Fibroblast of the aortic adventitia (primary cell): Measurements from ENCODE around the gene CDC42BPB. TPM values are rescaled to one million over a fixed set of nuclear protein-coding genes. Genes with fewer than 3 reads are reported as not detected.
A peak's percentile ranks its signal among the peaks of the same experiment; 100 is the strongest.

Source experiments
- DNase-seq: peaks from one replicate; pipeline ENCODE4 v3.0.0-alpha.2; 2010; ENCODE audit warnings: low read depth
- H3K4me3 ChIP-seq: 2 replicates; pipeline ENCODE4 v1.5.1; 2011; ENCODE audit warnings: low read depth, mild to moderate bottlenecking, control low read depth, low read length, moderate library complexity
- CTCF ChIP-seq: IDR thresholded peaks from 2 replicates; pipeline ENCODE4 v1.5.1; 2011; ENCODE audit warnings: mild to moderate bottlenecking, low read length, control low read depth, inconsistent platforms; ENCODE audit not compliant: insufficient read depth
- total RNA-seq: library from RNA; depleted of rRNA; stranded (reverse); fragments of >200 nt; gene quantifications from 2 replicates; pipeline ENCODE4 v1.2.3, GENCODE V29; 2012; ENCODE audit warnings: low replicate concordance

The CDC42BPB gene
- total RNA-seq, 1 donor = 78.4 TPM

DNA sequence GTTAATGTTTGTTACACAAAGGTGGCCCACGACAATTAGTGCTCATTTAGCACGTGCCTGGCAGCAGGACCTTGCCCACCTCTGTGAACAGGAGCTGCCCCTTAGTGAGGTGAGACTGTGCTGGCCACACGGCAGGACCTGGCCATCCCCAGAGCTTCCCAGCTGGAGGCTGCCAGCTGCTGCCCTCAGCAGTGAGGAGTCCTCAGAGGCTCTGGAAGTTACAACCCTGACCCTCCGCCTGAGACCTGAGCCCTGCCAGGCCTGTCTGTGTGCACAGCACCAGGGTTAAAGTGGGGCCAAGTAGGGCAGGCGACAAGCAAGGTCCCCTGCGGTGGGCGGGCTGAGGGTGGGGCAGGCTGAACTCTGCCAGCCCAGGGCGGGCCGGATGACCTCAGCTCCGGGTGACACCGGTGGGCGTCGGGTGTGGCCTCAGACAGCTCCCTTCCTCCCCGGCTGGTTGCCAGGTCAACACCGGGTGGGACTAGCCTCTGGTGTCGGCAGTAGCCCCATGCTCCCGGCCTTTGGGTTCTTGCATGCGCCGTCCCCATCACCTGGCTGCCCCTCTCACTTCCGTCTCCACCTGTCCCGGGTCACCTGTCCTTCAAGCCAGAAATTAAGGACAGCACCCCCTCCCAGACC is 17.5 kb upstream of the CDC42BPB start:
- DNase-seq = peak; percentile 36
- H3K4me3 ChIP-seq = peak overlapping the region; percentile 59
- no peak for TF ChIP-seq CTCF

- peak; percentile 44 for DNase-seq
- H3K4me3 ChIP-seq = no peak overlapping the region
- no peak for TF ChIP-seq CTCF
Observed at GRCh38 chr14:103073876-103074728, 16.8 kb upstream of the CDC42BPB start.

DNA sequence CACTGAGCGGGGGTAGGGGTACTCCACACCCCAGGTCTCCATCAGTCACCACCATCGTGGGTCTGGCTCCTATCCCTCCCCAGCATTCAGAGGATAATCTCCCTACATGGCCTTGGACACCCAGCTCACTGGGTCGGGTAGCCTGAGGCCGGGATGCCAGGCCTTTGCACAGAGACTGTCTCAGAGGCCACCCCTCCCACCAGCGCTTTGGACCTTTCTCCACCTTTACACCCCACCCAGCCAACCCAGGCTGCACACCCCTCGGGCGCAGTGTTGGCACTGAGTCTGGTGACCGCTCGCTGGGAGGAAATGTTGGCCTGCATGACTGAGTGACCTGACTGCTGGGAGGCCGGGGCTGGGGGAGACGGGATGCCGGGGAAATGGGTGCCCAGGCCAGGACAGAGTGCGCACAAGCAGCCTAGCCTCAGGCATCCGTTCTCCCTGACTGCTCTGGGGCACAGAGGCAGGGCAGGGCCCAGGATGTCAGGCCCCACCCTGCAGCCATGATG is 16.1 kb upstream of the CDC42BPB start:
- H3K4me3 ChIP-seq = no peak overlapping the region
- TF ChIP-seq CTCF = no peak
- DNase-seq = no peak

GRCh38 chr14:103072595-103073366 is 15.4 kb upstream of the CDC42BPB start:
- no peak overlapping the region for H3K4me3 ChIP-seq
- no peak for DNase-seq
- no peak for TF ChIP-seq CTCF

GRCh38 chr14:103071544-103072251 is 14.3 kb upstream of the CDC42BPB start:
- no peak overlapping the region for H3K4me3 ChIP-seq
- no peak for TF ChIP-seq CTCF
- peak; percentile 38 for DNase-seq

GRCh38 chr14:103070971-103071542 is 13.7 kb upstream of the CDC42BPB start:
- no peak for TF ChIP-seq CTCF
- H3K4me3 ChIP-seq = no peak overlapping the region
- DNase-seq = no peak
